Stimulated activated CD8-positive, alpha-beta memory T cell treated with anti-CD3 and anti-CD28 coated beads, Interleukin-2, amount 100 ng/mL, for 1 hour (primary cell): ENCODE data around the gene ZNF534.
"Not testable (repeated sequence)": the region's sequence is repeated elsewhere in the genome, so short reads cannot be mapped to it uniquely, and the experiment has no call there.

ENCODE experiments used
- DNase-seq, 2 donors: peaks; one replicate each; pipeline ENCODE4 v3.0.0-alpha.2; 2020; ENCODE audit warnings: low read depth in 2 of 2

The ZNF534 gene

DNA sequence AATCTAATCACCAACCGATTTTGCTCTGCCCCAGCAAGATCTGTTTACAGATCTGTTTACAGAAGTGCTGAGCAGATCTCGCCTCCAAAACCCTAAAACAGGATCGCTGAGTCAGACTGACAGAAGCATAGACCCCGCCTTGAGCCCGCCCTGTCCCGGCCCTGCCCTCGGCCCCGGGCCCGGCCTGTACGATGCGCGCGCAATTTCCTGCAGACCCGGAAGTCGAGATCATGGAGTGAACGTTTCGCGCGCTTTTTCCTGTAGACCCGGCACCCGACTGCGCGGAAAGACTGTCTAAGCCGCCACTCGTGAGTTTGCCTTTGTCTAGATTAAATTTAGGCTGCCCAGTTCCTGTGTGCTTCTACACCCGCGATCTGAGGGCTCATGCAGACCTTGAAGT, at the start of gene ZNF534:
TSS of gene ZNF534 (plus strand) at position 212 of the 400 bp plus-strand sequence. CDS start 2,327 bp downstream, outside the sequence.
- DNase-seq: no peak

DNA sequence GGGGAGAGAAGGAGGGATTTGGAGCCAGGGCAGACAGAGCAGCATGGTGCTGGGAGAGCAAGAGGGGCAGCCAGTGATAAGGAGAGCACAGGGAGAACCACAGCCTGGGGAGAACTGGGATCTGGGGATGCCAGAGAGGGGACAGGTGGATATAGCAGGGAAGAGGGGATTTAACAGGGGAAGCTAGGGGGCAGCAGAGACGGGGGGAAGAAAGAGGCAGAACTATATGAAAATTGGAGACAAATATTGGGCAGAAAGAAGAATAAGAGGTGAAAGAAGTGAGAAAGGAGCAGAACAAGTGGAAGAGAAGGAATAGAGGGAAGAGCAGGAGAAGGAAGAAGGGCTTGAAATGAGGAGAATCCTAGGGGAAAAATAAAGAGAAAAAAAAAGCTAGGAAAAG, 37.8 kb upstream of the ZNF534 start:
- no peak for DNase-seq

DNA sequence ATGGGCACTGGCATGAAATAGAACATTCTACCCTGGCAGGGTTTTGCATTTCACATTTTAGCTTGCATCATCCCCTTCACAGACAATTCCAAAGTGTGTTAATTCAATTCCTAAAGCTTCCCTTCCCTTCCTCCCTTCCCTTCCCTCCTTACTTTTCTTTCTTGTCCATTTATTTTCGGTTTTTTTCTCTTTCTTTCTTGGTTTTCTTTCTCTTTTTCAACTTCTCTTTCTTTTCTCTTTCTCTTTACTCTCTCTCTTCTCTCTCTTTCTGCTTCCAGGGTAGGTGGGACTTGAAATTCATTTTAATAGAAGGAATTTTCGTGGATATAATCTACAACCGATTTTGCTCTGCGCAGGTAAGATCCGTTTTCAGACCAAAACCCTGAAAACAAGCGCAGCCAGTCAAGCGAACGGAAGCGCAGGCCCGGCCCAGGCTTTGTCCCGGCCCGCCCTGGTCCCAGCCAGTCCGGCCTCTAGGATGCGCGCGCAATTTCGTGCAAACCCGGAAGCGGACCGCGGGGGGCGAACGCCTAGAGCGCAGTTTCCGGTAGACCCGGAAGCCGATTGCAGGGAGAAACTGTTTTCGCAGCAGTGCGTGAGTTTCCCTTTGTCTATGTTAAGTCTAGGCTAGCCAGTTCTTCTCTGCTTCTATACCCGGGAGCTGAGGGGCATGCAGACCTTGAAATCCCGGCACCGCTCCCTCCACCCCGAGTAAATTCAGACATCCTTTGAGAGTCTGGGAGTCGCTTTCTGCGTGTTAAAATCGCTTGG, 31.5 kb upstream of the ZNF534 start, which contains the start of gene ZNF528:
TSS of gene ZNF528 (plus strand) at position 540 of the 771 bp plus-strand sequence. CDS start 4,165 bp downstream, outside the sequence.
- DNase-seq: peak; percentile 92

DNA sequence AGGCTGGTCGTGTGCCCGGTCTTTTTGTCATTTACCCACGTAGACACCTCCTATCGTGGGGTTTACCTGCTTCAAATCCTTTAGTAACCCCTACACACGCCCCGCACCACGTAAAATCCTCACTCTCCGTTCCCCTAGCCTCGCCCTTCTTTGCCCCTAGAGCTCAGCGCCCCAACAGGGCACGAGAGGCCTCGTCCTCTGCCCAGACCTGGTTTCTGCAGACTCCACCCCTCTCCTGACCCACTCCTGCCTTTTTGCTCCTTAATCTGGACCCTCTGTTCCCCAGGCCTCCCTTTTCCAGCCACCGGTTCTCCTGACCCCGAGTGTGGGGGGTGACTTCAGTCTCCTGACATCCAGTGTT, 30.9 kb upstream of the ZNF534 start:
- DNase-seq: no peak

DNA sequence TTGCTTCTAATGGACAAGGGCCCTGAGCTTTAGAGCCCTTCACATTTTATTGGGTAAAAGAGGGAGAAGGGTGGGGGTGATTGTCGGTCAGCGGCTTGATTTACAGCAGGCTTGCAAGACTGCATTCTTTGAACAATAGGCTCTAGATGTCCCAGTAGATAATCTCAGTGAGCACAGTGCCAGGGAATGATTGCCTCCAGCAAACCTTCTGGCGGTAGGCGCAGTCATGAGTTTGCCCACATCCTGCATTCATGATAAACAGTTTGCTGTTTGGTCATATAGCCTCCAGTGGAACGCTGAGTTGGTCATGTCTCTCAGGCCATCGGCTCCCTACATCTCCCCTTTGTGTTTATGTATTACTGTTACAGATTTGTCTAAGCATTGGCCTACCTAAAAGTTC, 18.7 kb upstream of the ZNF534 start:
- DNase-seq: no peak

DNA sequence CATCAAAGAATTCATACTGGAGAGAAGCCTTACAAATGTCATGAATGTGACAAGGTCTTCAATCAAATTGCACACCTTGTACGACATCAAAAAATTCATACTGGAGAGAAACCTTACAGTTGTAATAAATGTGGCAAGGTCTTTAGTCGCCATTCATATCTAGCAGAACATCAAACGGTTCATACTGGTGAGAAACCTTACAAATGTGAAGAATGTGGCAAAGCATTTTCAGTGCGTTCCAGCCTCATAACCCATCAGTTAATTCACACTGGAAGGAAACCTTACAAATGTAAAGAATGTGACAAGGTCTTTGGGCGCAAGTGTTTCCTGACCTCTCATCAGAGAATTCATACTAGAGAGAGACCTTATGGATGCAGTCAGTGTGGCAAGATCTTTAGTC, 13.2 kb upstream of the ZNF534 start:
- DNase-seq: no peak

DNA sequence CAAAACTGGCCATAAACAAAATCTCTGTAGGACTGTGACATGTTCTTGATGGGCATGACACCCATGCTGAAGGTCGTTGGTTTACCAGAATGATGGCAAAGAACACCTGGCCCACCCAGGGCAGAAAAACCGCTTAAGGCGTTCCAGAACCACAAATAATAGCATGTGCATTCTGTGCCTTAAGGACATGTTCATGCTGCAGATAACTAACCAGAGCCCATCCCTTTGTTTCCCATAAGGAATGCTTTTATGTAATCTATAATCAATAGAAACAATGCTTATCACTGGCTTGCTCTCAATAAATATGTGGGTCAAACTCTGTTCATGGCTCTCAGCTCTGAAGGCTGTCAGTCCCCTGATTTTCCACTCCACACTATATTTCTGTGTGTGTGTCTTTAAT, 13.2 kb downstream of the ZNF534 start:
- no peak for DNase-seq

DNA sequence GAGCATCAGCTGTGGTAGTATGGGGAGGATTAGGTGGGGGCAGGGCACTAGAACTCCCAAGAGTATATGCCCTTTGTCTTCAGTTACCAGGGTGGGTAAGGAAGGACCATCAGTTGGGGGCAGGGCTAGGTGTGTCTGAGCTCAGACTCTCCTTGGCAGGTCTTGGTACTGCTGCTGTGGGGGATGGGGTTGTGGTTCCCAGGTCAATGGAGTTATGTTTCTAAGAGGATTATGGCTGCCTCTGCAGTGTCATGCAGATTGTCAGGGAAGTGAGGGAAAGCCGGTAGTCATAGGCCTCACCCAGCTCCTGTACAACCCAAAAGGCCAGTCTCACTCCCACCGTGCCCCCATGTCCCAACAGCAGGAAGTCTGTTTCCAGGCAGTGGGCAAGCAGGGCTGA, 15.6 kb downstream of the ZNF534 start:
- DNase-seq: no peak

DNA sequence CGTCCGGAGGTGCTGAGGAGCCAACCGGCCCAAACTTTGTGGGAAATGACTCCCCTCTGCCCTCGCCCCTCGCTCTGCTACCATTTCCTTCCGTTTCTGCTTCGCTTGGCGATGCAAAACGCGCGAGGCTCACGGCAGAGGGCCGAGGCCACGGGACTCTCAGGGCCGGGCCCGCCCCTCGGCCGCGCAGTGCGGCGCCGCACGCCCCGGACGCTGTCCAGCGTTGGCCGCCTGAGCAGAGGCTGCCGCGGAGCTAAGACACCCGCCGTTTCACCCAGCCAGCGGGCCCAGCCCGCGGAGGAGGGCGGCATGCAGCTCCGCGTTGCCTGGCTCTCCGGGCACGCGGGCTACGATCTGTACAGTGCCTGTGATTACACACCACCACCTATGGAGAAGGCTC, 22.3 kb downstream of the ZNF534 start:
- no peak for DNase-seq

DNA sequence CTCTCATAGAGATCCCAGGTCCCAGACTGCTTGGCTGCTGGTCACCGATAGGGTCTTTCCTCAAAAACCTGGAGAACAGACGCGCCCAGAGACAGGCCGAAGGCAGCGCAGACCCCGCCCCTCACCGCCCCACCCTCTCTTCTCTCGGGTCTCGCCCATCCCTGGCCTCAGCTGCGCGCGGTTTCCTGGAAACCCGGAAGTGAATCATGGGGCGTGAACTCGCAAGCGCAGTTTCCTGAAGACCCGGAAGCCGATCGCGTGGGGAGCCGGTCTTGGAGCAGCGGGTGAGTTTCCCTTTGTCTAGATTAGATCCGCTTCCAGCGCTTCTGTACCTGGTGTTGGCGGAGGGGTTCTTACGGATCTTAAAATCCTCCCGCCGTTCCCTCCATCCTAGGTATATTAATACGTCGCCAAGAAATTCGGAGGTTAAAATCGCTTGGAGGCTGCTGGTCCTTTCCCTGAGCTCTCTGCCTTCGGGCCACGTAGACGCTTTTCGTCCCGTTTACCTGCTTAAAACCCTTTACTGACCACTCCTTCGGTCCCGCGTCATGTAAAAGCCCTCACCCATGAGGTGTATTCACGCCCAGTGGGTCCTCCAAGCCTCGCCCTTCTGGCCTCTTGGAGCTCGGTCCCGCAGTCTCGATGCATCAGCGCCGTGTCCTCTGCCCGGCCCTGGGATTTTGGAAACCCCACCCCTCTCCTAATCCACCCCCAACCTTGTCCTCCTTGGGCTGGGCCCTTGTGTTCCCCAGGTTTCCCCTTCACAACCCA, 24.6 kb downstream of the ZNF534 start, which contains the start of gene ZNF578:
TSS of gene ZNF578 (plus strand) at position 230 of the 771 bp plus-strand sequence. CDS start 48,293 bp downstream, outside the sequence.
- DNase-seq: peak; percentile 40 to 44

DNA sequence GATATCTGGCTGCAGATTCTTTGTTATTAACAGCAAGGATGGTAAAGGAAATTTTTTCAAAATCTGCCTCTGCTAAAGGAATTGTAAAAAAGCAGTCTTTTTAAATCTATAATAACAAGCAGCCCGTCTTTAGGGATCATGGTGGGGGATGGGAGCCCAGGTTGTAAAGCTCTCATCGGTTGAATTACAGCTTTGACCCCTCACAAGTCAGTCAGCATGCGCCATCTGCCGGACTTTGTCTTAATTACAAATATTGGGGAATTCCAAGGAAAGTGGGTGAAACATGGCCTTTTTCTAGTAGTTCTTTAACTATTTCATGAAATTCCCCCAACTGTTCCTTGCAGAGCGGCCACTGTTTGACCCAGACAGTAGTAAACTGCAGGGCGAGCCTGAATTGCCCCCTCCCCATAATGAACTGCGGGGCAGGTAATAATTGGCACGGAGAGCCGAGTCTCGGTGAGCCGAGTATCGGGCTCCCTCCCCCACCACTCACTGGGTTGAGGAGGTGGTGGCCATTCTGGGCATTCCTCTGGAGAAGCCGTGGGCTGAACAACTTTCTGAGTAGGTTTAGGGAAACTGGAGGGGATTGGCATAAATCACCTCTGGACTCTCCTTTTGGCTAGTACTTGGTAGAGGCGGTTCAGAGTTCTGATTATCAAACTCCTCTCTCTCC, 36.0 kb downstream of the ZNF534 start:
- no peak for DNase-seq

DNA sequence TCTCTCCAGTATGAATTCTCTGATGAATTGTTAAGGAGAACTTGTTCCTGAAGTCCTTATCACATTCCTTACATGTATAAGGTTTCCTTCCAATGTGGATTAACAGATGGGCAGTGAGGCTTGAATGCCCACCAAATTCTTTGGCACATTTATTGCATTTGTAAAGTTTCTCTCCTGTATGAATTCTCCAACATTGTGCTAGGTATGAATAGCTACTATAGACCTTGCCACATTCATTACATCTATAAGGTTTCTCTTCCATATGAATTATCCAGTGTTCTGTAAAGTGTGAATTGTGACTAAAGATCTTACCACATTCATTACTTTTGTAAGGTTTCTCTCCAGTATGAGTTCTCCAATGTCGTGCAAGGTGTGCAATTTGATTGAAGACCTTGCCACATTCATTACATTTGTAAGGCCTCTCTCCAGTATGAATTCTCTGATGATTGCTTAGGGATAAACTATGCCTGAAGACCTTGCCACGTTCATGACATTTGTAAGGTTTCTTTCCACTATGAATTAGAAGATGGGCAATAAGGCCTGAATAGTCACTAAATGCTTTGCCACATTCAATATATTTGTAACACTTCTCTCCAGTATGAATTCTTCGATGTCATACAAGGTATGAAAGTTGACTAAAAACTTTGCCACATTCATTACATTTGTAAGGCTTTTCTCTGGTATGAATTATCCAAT, 44.9 kb downstream of the ZNF534 start:
- no peak for DNase-seq

DNA sequence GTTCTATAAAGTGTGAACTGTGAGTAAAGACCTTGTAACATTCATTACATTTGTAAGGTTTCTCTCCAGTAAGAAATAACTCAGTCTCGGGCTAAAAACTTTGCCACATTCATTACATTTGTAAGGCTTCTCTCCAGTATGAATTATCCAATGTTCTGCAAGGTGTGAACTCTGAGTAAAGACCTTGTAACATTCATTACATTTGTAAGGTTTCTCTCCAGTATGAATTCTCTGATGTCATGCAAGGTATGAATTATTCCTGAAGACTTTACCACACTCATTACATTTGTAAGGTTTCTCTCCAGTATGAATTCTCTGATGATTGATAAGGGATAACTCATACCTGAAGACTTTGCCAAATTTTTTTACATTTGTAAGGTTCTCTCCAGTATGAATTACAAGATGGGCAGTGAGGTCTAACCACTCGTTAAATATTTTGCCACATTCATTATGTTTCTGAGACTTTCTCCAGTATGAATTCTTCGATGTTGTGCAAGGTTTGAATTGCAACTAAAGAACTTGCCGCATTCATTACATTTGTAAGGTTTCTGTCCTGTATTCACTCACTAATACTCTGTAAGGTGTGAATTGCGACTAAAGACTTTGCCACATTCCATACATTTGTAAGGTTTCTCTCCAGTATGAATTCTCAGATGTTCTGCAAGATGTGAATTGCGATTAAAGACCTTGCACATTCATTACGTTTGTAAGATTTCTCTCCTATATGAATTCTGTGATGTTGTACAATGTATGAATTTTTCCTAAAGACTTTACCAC, 45.6 kb downstream of the ZNF534 start:
- no peak for DNase-seq

DNA sequence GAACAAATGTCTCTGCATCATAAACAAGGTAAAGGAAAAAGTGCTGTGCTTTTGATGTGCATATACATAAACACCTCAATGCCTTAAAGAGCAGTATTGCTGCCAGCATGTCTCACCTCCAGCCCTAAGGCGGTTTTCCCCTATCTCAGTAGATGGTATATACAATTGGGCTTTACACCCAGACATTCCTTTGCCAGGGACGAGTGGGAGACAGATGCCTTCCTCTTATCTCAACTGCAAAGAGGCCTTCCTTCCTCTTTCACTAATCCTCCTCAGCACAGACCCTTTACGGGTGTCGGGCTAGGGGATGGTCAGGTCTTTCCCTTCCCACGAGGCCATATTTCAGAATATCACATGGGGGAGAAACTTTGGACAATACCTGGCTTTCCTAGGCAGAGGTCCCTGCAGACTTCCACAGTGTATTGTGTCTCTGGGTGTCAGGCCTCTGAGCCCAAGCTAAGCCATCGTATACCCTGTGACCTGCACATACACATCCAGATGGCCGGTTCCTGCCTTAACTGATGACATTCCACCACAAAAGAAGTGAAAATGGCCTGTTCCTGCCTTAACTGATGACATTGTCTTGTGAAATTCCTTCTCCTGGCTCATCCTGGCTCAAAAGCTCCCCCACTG, 55.3 kb downstream of the ZNF534 start:
- not testable (repeated sequence) for DNase-seq

DNA sequence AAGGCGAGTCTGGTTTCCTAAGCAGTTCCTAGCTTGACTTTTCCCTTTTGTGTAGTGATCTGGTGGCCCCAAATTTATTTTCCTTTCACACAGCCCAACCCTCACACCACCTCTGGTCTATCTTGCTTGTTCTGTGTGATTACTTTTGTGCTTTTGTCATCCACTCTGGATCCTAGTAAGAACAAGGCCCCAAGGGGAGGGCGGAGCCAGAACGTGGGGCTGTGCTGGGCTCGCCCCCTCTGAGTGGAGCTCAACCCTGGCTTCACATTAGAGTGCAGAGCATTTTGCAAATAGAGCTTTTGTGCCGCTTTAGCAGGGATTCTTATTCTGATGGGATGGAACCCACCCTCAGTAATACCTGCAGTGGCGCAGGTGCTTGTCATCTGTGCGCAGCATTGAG, 56.1 kb downstream of the ZNF534 start:
- DNase-seq: not testable (repeated sequence)

DNA sequence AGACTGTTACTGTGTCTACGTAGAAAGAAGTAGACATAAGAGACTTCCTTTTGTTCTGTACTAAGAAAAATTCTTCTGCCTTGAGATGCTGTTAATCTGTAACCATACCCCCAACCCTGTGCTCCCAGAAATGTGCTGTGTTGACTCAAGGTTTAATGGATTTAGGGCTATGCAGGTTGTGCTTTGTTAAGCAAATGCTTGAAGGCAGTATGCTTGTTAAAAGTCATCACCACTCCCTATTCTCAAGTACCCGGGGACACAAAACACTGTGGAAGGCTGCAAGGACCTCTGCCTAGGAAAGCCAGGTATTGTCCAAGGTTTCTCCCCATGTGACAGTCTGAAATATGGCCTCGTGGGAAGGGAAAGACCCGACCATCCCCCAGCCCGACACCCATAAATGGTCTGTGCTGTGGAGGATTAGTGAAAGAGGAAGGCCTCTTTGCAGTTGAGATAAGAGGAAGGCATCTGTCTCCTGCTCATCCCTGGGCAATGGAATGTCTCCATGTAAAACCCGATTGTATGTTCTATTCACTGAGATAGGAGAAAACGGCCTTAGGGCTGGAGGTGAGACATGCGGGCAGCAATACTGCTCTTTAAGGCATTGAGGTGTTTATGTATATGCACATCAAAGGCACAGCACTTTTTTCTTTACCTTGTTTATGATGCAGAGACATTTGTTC, 56.8 kb downstream of the ZNF534 start:
- DNase-seq: not testable (repeated sequence)

DNA sequence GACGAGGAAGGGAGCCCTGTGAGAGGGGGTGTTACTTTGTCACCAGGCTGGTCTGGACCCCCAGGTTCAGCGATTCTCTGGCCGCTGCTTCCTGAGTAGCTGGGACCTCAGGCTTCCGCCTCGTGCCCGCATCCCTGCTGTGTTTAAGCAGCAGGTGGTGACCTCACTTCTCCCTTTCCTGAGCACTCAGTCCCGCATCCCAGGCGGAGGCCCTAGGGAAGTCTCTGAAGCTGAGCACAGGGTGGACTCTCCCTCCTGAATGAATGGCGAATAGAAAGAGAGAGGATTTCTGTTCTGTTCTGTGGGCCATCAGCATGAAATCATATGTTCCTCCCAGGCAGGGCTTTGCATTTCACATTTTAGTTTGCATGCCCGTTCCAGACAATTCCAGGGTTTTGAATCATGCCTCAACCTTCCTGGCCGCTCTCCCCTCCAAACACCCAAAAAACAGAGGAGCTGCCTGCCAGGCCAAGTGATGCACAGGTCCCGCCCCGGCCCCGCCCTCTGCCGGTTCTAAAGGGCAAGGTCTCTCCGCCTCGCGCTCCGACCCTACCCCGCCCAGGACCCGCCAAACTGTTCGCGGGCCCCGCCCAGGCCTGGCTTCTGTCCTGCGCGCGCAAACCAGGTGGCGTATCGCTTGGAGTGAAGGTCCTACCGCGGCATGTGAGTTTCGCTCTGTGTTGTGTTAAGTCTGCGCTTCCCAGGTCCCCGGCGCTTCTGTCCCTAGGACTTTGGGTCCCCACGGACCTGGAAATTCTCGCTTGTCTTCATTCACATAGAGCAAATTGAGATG, 63.4 kb downstream of the ZNF534 start:
- no peak for DNase-seq

DNA sequence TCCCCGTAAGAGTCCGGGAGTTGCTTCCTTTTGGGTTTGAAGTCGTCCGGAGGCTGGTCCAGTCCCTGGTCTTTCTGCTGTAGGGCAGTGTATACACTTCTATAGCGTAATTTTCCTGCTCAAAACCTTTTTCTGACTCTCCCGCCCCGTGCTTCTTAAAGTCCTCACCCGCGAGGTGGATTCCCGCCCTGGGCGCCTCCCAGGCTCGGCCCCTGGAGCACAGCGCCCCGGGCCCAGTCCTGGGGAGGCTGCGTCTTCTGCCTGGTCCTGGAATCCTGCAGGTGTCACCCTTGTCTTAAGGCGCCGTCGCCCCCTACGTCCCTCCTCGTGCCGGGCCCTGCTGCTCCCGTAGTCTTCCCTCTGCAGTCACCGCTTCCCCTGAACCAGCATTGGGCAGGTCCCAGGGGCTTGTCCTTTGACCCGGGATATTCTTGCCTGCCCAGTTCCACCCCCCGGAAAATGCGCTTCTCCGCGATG, 64.1 kb downstream of the ZNF534 start:
- no peak for DNase-seq

DNA sequence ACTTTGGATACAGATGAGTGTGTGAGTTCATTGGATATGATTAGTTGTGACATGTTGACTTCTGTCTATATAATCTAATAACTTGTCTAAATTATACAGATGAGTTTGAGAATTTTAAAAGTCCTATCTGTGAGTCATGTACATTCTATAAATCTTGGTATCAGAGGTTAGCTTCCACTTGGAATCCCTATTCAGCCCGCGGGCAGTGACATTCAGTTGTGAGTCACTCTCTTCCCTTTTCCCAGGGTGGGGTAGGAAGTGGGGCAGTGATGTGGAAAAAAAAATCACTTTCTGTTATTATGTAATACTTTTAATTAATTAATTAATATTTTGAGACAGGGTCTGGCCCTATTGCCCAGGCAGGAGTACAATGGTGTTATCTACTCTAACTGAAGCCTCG, 65.6 kb downstream of the ZNF534 start:
- no peak for DNase-seq
